HCT116 (cell line): Measurements from ENCODE around the gene ZCWPW2.
A peak's percentile ranks its signal among the peaks of the same experiment; 100 is the strongest.

Experiments
- CTCF ChIP-seq, 3 experiments: fragments of 200-600 bp in 1 of 3; sonication (generic) in 1 of 3; IDR thresholded peaks in 2 of 3; conservative IDR thresholded peaks in 1 of 3; 2 replicates each; pipeline ENCODE4 v1.5.1; 2012 to 2017; ENCODE audit warnings: low read depth in 2 of 3, low read length in 2 of 3, antibody characterized with exemption in 1 of 3, borderline replicate concordance in 1 of 3, control low read depth in 1 of 3, mild to moderate bottlenecking in 1 of 3, mixed read lengths in 1 of 3, mixed run types in 1 of 3, moderate library complexity in 1 of 3; ENCODE audit not compliant: insufficient read depth in 1 of 3
- EGR1 ChIP-seq: IDR thresholded peaks from 2 replicates; pipeline ENCODE4 v1.6.1; 2012; ENCODE audit warnings: low read depth
- ELF1 ChIP-seq: IDR thresholded peaks from 2 replicates; pipeline ENCODE4 v1.6.1; 2012; ENCODE audit warnings: low read depth, borderline replicate concordance
- EZH2 ChIP-seq: fragments of 200-600 bp; sonication (generic); IDR thresholded peaks from 2 replicates; pipeline ENCODE4 v1.6.1; 2017; ENCODE audit warnings: antibody characterized with exemption, mixed run types
- POLR2A ChIP-seq: IDR thresholded peaks from 2 replicates; pipeline ENCODE4 v1.7.0; 2011; ENCODE audit warnings: borderline replicate concordance; ENCODE audit not compliant: insufficient read depth, insufficient read length; ENCODE audit errors: extremely low read depth
- POLR2AphosphoS5 ChIP-seq: IDR thresholded peaks from 2 replicates; pipeline ENCODE4 v1.6.1; 2011; ENCODE audit warnings: mild to moderate bottlenecking, low read depth, low read length, moderate library complexity
- SIN3A ChIP-seq: IDR thresholded peaks from 2 replicates; pipeline ENCODE4 v1.6.1; 2012; ENCODE audit warnings: low read depth
- SP1 ChIP-seq: IDR thresholded peaks from 2 replicates; pipeline ENCODE4 v1.6.1; 2012; ENCODE audit warnings: low read depth
- ZBTB33 ChIP-seq: IDR thresholded peaks from 2 replicates; pipeline ENCODE4 v1.6.1; 2011; ENCODE audit warnings: mild to moderate bottlenecking, low read length, moderate library complexity; ENCODE audit not compliant: insufficient replicate concordance; ENCODE audit errors: extremely low read depth
- ZFX ChIP-seq: fragments of 450-650 bp; IDR thresholded peaks from 2 replicates; pipeline ENCODE4 v1.6.1; 2017

- TF ChIP-seq CTCF (IDR thresholded peaks at IDR 0.05 in 2 of 3, conservative IDR thresholded peaks at IDR 0.05 in 1 of 3; ENCODE audit: borderline replicate concordance in 1 of 3, insufficient read depth in 1 of 3, low read depth in 2 of 3, low read length in 2 of 3) (0 out of 6 replicates have a peak, but pooled peaks of 1 of the 3 experiments have one; percentile 8), SP1 (peak; percentile 65), SIN3A (peak; percentile 79), POLR2A (peak; percentile 70), ELF1 (peak; percentile 84), EZH2 (no peak), ZBTB33 (peak; percentile 29), EGR1 (peak; percentile 83), POLR2AphosphoS5 (peak; percentile 92), ZFX (peak; percentile 90)
These were observed at the start of gene ZCWPW2, which contains the start of gene AZI2 for GRCh38 chr3:28348629-28349468.
